H54 (cell line): Measurements from ENCODE around the gene IKZF5.

ENCODE experiments used
- DNase-seq: peaks from one replicate; pipeline ENCODE4 v3.0.0; 2011; ENCODE audit warnings: low spot score, mixed read lengths; ENCODE audit not compliant: insufficient read length
- FAIRE-seq: peaks from 3 replicates; lab custom pipeline; 2011; peaks lifted over from hg19 to GRCh38; lab: Jason Lieb, UNC
- POLR2A ChIP-seq: IDR thresholded peaks from 2 replicates; pipeline ENCODE4 v1.6.1; 2011; ENCODE audit warnings: low read depth, mild to moderate bottlenecking, low read length

The IKZF5 gene

DNA sequence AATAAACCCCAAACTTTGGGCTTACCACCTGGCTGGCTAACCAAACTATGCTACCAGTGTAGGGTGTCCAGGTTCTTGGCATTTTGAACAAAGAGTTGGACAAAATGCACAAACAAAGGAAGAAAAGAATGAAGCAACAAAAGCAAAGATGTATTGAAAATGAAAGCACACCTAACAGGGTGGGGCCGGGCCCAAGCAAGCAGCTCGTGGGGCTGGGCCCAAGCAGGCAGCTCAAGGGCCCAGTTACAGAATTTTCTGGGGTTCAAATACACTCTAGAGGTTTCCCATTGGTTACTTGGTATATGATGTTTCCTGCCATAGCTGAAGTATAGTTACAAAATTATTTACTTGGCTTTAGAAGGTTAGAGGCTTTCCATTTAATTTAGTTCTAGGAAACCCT lies 15.9 kb upstream of the IKZF5 start:
- FAIRE-seq (no peak), DNase-seq (no peak)
- no peak for TF ChIP-seq POLR2A

- peak; percentile 15 for FAIRE-seq
- TF ChIP-seq POLR2A, result no peak
- no peak for DNase-seq
Observed at GRCh38 chr10:123021517-123021916, 12.9 kb upstream of the IKZF5 start.

GRCh38 chr10:123019941-123020703 lies 11.5 kb upstream of the IKZF5 start:
- no peak for DNase-seq
- no peak for FAIRE-seq

GRCh38 chr10:123019264-123019663 lies 10.7 kb upstream of the IKZF5 start:
- FAIRE-seq, result no peak
- no peak for DNase-seq
- no peak for TF ChIP-seq POLR2A

More at GRCh38 chr10:123019941-123020703, 11.5 kb upstream of the IKZF5 start:
- TF ChIP-seq POLR2A, result no peak

- FAIRE-seq, result no peak
- no peak for TF ChIP-seq POLR2A
- DNase-seq, result no peak
Observed at GRCh38 chr10:123018531-123018930, 9.9 kb upstream of the IKZF5 start.

- DNase-seq (no peak), FAIRE-seq (no peak)
- TF ChIP-seq POLR2A, result no peak
Observed at GRCh38 chr10:123017421-123018165, 9.0 kb upstream of the IKZF5 start.

DNA sequence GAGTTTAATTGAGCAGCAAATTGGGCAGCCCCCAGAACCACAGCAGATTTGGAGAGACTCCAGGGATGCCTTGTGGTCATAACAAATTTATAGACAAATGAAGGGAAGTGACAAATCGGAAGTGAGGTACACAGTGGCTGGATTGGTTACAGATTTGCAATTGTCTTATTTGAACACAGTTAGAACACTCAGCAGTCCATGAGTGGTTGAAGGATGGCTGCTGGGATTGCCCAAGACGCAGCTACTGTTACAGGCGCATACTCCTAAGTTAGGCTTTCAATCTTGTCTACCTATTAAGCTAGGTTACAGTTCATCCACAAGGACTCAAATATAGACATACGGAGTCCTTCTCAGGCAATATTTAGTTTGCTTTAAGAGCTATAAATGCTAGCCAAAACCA lies 7.6 kb upstream of the IKZF5 start:
- no peak for FAIRE-seq

DNA sequence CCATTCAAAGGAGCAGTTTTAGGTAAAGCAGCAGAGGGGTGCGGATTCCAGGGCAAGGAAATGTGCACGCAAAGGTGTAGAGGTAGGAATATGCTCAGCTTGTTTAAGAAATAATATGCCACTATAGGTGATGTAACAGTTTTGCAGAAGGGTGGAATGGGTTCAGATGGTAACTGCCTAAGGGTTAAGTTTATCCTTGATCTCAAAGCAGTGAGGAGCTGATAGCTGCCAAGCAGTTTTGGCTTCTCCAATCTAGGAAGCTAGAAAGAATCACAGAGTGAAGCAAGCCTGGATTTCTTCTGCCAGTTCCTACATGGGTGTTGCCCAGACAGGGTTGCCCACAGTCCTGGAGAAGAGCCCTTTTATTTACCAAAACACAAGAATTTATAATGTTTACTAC lies 6.2 kb upstream of the IKZF5 start:
- FAIRE-seq (no peak), DNase-seq (no peak)
- TF ChIP-seq POLR2A, result no peak

More for the DNA sequence above, 7.6 kb upstream of the IKZF5 start:
- TF ChIP-seq POLR2A, result no peak
- DNase-seq, result no peak

DNA sequence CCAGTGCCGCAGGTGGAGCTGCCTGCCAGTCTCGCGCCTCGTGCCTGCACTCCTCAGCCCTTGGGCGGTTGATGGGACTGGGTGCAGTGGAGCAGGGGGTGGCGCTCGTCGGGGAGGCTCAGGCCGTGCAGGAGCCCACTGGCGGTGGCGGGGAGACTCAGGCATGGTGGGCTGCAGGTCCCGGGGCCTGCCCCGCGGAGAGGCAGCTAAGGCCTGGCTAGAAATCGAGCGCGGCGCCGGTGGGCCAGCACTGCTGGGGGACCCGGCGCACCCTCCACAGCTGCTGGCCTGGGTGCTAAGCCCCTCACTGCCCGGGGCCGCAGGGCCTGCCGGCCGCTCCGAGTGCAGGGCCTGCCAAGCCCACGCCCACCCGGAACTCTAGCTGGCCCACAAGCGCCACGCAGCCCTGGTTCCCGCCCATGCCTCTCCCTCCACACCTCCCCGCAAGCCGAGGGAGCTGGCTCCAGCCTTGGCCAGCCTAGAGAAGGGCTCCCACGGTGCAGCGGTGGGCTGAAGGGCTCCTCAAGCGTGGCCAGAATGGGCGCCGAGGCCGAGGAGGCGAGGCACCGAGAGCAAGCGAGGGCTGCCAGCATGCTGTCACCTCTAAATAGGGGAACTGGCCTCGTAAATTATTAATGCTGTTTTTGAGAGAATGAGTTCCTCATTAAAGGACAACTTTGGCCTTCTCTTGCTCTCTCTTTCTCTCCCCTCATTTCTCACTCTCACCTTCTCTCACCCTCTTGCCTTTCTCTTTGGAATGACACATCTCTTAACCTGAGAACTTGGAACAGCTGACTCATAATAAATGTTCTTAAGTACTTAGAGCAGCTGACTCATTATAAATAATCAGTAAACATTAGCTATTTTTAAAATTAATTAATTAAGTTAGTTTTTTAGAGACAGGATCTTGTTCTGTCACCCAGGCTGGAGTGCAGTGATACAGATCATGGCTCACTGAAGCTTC lies 5.1 kb upstream of the IKZF5 start:
- DNase-seq, result no peak
- FAIRE-seq, result no peak
- TF ChIP-seq POLR2A, result no peak

DNA sequence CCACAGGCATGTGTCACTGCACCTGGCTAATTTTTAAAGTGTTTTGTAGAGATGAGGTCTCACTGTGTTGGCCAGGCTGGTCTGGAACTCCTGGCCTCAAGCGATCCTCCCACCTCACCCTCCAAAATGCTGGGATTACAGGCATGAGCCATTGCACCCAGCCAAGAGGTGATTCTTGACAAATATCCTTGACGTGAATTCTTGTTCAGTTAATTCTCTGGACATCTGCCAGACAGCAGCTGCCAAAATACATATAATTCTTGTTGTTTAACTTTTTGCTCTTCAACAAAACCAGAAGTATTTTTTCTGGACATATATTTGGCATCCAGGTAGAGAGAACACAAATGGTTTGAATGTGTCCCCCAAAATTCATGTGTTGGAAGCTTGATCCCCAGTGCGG lies 3.4 kb upstream of the IKZF5 start:
- no peak for DNase-seq
- no peak for TF ChIP-seq POLR2A
- no peak for FAIRE-seq

GRCh38 chr10:123009105-123009820 lies 668 bp upstream of the IKZF5 start:
- TF ChIP-seq POLR2A, result no peak
- DNase-seq (no peak), FAIRE-seq (no peak)

- peak; percentile 14 for DNase-seq
- no peak for FAIRE-seq
- TF ChIP-seq POLR2A, result no peak
Observed at GRCh38 chr10:123007558-123008354, 839 bp downstream of the IKZF5 start.

GRCh38 chr10:123004298-123004697 lies 4.3 kb downstream of the IKZF5 start:
- TF ChIP-seq POLR2A, result no peak
- DNase-seq (no peak), FAIRE-seq (no peak)
